HG02973 (cell line): ENCODE data around the gene EDN2.

ENCODE experiments used
- ATAC-seq: cut with Tn5 transposase; IDR thresholded peaks from one replicate; pipeline ENCODE4 v1.9.1; 2021; ENCODE audit warnings: moderate library complexity; ENCODE audit not compliant: unreplicated experiment

Gene EDN2

GRCh38 chr1:41444246-41444645 lies 40.2 kb downstream of the EDN2 start:
- no peak for ATAC-seq

DNA sequence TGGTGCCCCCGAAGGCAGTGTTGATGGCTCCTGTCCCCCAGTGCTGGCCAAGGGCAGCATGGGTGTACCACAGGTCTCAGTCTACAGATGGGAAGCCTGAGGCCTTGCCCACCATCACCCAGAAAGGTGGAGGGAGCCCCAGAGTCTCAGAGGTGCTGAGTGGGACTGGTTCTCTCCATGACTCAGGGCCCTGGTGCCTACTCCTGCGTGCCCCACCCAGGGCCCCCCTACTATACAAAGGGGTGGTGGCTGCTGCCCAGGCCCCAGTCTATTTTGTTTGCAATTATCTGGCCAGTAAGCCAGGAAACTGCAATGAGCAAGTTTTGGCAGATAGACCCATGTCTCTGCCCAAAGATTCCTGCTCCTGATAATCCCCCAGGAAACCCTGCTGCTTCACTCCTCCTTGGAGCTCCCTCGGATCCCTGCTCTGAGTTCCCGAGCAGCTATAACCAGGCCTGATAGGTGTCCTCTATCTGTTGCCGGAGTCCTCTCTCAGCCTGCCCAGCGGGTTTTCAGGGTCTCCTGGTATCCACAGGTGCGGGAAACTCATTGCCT lies 41.7 kb downstream of the EDN2 start:
- ATAC-seq, result no peak

DNA sequence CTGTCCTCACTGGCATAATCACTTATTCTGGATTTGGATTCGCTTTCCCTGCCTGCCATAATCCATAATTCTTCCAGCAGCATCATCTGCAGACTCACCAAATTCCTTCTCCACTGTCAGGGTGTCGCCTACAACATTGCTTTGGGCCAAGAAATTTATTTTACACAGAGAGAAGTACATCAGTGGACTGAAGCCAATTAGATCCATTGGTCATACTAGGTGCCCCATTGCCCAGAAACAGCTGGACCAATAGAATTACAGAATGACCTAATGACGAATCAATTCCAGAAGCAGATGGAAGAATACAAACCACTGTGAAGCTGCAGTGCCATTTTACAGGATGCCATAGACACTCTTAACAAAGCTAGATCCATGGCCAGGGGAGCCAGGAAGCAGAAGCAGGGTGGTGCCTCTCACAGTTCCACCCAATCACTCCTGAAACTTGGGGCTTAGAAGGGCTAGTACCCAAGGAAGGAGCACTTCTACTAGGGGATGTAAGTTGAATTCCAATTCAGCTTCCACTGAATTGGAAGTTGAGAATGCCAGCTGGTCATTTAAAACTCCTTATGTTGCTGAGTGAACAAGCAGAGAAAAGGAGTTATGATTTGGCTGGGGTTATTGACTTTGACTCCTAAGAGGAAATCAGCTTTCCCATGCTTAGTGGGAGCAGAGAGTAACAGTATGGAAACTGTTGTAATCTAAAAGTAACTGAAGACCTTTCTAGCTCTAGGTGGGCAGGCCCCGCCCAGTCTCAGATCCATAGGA lies 44.0 kb downstream of the EDN2 start:
- ATAC-seq, result no peak

DNA sequence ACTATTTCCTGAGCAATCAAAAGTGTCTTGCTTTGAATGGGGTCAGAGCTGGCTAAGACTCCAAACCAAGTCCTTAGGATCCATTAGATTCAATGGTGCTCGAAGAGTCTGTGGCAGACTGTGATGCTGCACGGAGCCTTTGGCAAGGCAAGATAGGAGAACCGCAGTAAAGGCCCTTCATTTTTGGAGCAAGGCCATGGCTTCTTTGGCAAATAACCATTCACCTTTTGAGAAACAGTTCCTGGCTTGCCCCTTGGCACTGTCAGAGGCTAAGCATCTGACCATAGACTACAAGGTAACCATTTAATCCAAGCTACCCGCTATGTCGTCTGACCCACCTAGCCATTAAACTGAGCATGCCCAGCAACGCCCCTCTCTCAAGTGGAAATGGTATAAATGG lies 45.2 kb downstream of the EDN2 start:
- no peak for ATAC-seq

DNA sequence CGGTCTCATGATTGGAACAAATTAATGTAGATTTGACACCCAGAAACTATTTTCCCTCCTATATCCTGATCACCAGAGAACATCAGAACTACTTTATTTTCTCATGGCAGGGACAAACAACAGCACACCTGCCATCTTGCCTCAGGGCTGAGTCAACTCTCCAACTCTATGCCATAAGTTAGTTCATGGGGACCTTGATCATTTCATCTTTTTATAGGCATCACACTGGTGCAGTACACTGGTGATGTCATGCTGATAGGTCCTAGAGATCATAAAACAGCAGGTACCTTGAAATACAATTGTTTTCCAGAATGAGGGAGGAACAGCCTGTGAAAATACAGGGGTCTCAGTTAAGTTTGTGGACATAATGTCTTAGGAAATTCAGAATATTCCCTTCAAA lies 45.8 kb downstream of the EDN2 start:
- no peak for ATAC-seq

- ATAC-seq, result no peak
Observed at GRCh38 chr1:41437011-41437355, 47.5 kb downstream of the EDN2 start.

DNA sequence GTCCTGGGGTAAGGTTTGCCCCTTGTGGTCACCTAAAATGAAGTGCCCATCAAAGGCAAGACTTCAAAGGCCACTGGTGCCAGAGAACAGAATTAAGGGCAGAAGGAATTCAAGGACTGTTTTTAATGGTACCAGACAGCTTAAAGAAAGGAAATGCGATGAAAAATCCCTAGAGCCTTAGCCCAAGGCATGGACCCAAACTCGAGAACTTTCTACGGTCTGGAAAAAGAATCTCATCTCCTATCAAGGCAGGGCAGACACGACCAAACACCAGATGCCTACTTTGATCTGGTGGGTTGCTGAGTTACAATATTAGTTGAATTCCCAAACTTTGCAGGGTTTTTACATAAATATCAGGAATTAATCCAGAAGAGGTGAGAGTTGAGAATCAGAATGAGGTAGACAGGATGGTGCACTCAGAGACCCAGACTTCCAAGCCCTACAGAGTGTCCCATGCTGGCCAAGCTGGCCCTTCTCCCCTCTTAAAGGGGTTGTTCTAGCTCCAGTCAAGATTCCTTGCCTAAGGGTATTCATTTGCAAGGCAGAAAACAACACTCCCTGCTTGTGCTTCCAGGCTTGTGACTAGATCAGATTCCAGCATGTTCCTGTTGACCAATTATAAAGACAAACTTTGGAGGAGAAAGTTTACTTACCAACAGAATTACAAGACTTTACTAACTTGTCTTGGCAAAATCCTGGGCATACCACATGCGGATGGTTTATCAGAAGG lies 48.0 kb downstream of the EDN2 start:
- ATAC-seq, result no peak

DNA sequence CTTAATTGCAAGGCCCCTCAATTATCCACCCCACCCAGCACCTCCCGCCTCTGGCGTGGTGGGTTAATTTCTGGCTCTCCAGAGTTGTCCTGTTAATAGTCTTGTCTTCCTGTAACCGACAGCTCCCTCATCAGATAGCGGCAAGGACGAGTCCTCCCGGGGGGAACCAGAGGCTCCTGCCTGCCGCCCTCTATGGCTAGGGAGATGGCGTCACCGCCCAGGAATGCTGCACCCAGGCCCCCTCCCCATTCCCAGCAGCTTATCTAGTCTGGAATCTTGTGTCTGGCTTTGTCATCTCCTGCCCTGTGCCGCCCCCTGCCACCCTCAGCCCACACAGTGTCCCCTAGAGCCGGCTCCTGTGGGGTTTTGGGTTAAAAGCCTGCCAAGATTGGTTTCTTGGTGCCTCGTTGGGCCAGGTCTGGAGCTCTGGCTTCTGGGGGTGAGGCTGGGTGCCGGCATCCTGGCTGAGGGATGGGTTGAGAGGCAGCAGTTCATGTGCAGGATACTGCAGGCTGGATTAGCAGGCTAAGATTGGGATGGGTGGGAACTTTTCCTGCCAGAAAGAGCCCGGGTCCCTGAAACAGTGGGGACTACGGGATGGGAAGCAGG lies 48.8 kb downstream of the EDN2 start:
- ATAC-seq, result no peak

DNA sequence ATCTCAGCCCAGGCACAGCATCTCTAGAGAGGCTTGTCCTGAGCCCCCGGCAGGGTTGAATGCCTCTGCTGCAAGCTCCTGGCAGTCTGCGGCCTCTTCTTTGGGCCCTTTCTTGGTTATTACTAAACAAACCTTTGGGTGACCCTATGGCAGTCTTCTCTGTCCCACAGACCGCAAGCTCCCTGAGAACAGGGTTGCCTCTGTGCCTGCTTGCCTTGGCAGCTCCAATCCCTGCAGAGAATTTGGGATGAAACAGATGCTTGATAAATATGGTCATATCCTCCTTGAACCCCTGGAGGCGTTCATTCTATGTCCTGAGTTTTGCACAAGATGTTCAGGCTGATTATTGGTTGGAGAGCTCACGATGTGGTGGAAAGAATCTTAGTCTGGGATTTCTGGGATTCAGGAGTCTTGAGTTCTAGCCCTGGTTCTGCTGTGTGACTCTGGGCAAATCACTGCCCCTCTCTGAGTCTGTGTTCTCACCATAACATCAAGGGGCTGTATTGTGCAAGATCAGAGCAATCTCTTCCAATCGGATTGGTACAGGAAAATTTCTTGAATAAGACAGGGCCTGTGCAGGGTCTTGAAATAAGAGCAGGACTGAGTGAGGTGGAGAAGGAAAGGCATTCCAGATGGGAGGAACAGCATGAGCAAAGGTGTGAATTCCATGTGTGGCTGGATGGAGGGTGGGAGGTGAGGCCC lies 49.6 kb downstream of the EDN2 start:
- ATAC-seq, result no peak

- ATAC-seq, result no peak
Observed at GRCh38 chr1:41434306-41434705, 50.2 kb downstream of the EDN2 start.

- no peak for ATAC-seq
Observed at GRCh38 chr1:41433501-41433900, 51.0 kb downstream of the EDN2 start.

- no peak for ATAC-seq
Observed at GRCh38 chr1:41432481-41433280, 51.8 kb downstream of the EDN2 start.

DNA sequence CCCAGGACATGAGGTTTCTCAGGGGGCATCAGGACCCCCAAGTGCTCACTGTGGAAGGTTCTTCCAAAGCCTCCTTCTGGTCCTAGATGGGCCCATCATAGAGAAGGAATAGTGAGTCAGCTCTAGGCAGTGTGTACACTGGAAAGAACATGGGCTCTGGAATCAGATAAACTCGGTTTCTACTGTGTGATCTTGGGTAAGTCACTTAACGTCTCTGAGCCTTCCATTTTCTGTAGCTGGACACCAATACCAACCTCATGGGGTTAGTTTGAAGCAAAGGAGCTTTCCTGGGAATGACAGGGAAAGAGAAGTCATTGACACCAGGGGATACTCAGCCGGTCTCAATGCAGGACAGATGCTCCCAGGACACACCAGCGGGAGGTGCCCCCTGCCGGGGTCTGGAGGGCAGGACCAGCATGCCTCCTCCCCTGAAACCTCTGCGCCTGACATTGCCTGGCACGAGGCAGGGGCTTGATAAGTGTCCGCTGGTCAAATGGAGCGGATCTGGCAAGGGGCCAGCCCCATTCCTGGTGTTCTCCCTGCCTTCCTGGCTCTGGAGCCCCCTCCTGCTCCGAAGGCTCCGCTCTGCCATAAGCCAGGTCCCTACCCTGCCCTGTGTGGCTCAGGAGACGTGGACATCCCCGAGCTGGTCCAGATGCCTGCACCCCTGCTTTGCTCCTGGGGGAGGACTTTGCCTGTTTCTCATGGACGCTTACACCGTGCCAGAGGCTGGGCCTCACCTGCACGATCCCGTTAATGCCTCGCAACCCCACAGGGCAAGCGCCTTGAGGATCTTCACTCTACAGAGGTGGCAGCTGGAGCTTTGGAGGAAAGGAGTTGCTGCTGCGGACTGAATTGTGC lies 52.8 kb downstream of the EDN2 start:
- no peak for ATAC-seq

- no peak for ATAC-seq
Observed at GRCh38 chr1:41430582-41430981, 53.9 kb downstream of the EDN2 start.

DNA sequence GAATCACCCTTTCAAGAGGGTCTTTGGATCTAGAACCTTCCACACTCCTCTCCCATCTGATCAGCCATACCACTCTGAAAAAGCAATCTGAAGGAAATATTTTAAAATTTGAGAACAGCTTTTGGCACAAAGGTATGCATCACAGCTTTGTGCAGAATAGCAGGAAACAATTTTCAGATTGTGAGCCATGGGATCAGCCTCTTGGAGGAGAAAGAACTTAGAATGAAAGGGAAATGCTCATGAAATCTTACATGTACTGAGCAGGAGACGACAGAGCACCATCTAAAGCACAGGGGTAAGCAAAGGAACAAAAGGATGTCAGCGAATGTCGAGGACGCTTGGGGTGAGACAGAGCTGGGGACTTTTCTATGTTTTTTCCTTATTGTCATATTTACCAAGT lies 54.4 kb downstream of the EDN2 start:
- ATAC-seq, result no peak

- ATAC-seq, result no peak
Observed at GRCh38 chr1:41429641-41430035, 54.8 kb downstream of the EDN2 start.
